ENCODE data around the gene RNF223.
"Not testable (repeated sequence)": the region's sequence is repeated elsewhere in the genome, so short reads cannot be mapped to it uniquely, and the experiment has no call there.

RNF223 gene

GRCh38 chr1:1033731-1034438 is 40.2 kb downstream of the RNF223 start:
- Histone ChIP-seq H3K36me3 (ENCODE audit: control insufficient read depth, insufficient read depth, low read length) (no peaks in the 10 kb centered on the region), H3K4me3 (replicated peaks; ENCODE audit: low read depth, low read length) (peak overlapping the region; percentile 44), H3K27me3 (replicated peaks; ENCODE audit: control insufficient read depth, insufficient read depth, low read length) (no peaks in the 10 kb centered on the region)
- TF ChIP-seq CTCF (IDR thresholded peaks at IDR 0.05; ENCODE audit: insufficient read depth, low read length, poor library complexity, severe bottlenecking) = no peak
- no peak for DNase-seq (ENCODE audit: extremely low read depth, insufficient read length)

GRCh38 chr1:1033009-1033587 is 41.0 kb downstream of the RNF223 start:
- Histone ChIP-seq H3K27me3 (replicated peaks; ENCODE audit: control insufficient read depth, insufficient read depth, low read length) (no peaks in the 10 kb centered on the region), H3K36me3 (ENCODE audit: control insufficient read depth, insufficient read depth, low read length) (no peaks in the 10 kb centered on the region), H3K4me3 (replicated peaks; ENCODE audit: low read depth, low read length) (peak overlapping the region; percentile 44)
- peak; percentile 87 for TF ChIP-seq CTCF (IDR thresholded peaks at IDR 0.05; ENCODE audit: insufficient read depth, low read length, poor library complexity, severe bottlenecking)
- DNase-seq (ENCODE audit: extremely low read depth, insufficient read length) = peak; percentile 95

- H3K27me3 ChIP-seq (replicated peaks; ENCODE audit: control insufficient read depth, insufficient read depth, low read length) = no peaks in the 10 kb centered on the region
- no peak for DNase-seq (ENCODE audit: extremely low read depth, insufficient read length)
- TF ChIP-seq CTCF (IDR thresholded peaks at IDR 0.05; ENCODE audit: insufficient read depth, low read length, poor library complexity, severe bottlenecking) = peak; percentile 29
- H3K4me3 ChIP-seq (replicated peaks; ENCODE audit: low read depth, low read length) = peak overlapping the region; percentile 44; the same call in 1 of the 2 replicates
- H3K36me3 ChIP-seq (ENCODE audit: control insufficient read depth, insufficient read depth, low read length) = no peaks in the 10 kb centered on the region; the same call in 1 of the 2 replicates
These were observed 41.7 kb downstream of the RNF223 start for GRCh38 chr1:1032424-1032823.

- Histone ChIP-seq H3K4me3 (replicated peaks; ENCODE audit: low read depth, low read length) (no peak overlapping the region), H3K27me3 (replicated peaks; ENCODE audit: control insufficient read depth, insufficient read depth, low read length) (no peaks in the 10 kb centered on the region), H3K36me3 (ENCODE audit: control insufficient read depth, insufficient read depth, low read length) (no peaks in the 10 kb centered on the region; the same call in 1 of the 2 replicates)
- no peak for TF ChIP-seq CTCF (IDR thresholded peaks at IDR 0.05; ENCODE audit: insufficient read depth, low read length, poor library complexity, severe bottlenecking)
- DNase-seq (ENCODE audit: extremely low read depth, insufficient read length) = no peak
These were observed 42.4 kb downstream of the RNF223 start for GRCh38 chr1:1031659-1032235.

GRCh38 chr1:1030867-1031658 is 43.0 kb downstream of the RNF223 start:
- not testable (repeated sequence) for H3K4me3 ChIP-seq (replicated peaks; ENCODE audit: low read depth, low read length); H3K27me3 ChIP-seq (replicated peaks; ENCODE audit: control insufficient read depth, insufficient read depth, low read length); H3K36me3 ChIP-seq (ENCODE audit: control insufficient read depth, insufficient read depth, low read length); DNase-seq (ENCODE audit: extremely low read depth, insufficient read length)

GRCh38 chr1:1027791-1028190 is 46.3 kb downstream of the RNF223 start:
- Histone ChIP-seq H3K4me3 (replicated peaks; ENCODE audit: low read depth, low read length) (no peak overlapping the region), H3K27me3 (replicated peaks; ENCODE audit: control insufficient read depth, insufficient read depth, low read length) (no peaks in the 10 kb centered on the region), H3K36me3 (ENCODE audit: control insufficient read depth, insufficient read depth, low read length) (no peaks in the 10 kb centered on the region; the same call in 1 of the 2 replicates)
- TF ChIP-seq CTCF (IDR thresholded peaks at IDR 0.05; ENCODE audit: insufficient read depth, low read length, poor library complexity, severe bottlenecking) = no peak
- no peak for DNase-seq (ENCODE audit: extremely low read depth, insufficient read length)
